RWPE1 (cell line): ENCODE data around the gene ALOX15.

Experiments used
- CTCF ChIA-PET: fragments of 350-600 bp; sonication (Branson Sonifier 250); formaldehyde crosslinking; extraction: SDS; loops from one replicate; lab custom pipeline; 2021; lab: Yijun Ruan, JAX
- POLR2A ChIA-PET: fragments of 400-600 bp; formaldehyde crosslinking; extraction: SDS; loops from one replicate; lab custom pipeline; 2020; ENCODE audit warnings: antibody characterized with exemption; ENCODE audit not compliant: low non-redundant PET; lab: Yijun Ruan, JAX
- DNase-seq: peaks from one replicate; pipeline ENCODE4 v3.0.0; 2012; ENCODE audit warnings: low spot score
- H3K27ac ChIP-seq: fragments of 450-650 bp; 2 replicates; pipeline ENCODE4 v1.5.1; 2017
- TF ChIP-seq, protein P1 (sequence below): fragments of 450-650 bp; conservative IDR thresholded peaks from 2 replicates; pipeline ENCODE4 v1.5.1; 2017; ENCODE audit warnings: low read depth, mild to moderate bottlenecking

The ALOX15 gene

DNA sequence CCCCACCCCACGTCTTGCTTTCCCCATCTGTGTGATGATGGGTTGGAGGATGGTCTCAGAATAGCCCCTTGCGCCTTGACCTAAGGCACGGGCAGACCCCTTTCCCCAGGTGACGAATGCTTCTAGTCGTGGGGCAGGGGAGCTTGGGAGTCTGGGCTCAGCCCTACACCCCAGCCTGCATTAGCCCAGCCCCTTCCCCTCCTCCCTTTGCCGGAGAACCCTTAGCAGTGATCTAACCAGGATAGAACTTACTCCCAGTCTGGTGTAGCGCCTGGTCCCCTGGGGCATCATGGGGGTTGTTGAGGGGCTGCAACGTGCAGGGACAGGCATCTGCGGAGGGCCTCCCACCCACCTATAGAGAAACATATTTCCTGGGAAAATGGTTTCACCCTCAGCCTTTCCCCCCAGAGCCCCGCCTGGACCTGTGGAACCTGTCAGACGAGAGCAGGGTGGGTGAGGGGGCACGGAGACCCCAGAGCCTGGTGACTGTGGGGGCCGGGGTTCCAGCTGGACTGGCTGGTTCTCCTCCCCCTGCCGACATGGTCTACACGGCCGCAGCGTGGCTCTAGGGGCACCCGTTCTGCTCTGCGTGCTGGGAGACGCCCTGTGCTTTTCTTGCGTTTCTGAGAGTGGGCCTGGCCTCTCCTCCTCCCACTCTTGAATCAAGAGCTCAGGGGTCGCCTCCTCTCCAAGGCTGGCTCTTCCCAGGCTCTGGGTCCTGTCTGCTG lies 52.4 kb downstream of the ALOX15 start:
- no peak overlapping the region for H3K27ac ChIP-seq
- DNase-seq = no peak
- ChIA-PET CTCF (interaction anchor here (0.5 to 1.0 kb wide), 3 partner anchors 12 to 976 kb away, joined by 3 to 4 read pairs (median 3); no protein-coding TSS in a partner anchor), POLR2A (no interaction called here)
- TF ChIP-seq, protein P1, sequence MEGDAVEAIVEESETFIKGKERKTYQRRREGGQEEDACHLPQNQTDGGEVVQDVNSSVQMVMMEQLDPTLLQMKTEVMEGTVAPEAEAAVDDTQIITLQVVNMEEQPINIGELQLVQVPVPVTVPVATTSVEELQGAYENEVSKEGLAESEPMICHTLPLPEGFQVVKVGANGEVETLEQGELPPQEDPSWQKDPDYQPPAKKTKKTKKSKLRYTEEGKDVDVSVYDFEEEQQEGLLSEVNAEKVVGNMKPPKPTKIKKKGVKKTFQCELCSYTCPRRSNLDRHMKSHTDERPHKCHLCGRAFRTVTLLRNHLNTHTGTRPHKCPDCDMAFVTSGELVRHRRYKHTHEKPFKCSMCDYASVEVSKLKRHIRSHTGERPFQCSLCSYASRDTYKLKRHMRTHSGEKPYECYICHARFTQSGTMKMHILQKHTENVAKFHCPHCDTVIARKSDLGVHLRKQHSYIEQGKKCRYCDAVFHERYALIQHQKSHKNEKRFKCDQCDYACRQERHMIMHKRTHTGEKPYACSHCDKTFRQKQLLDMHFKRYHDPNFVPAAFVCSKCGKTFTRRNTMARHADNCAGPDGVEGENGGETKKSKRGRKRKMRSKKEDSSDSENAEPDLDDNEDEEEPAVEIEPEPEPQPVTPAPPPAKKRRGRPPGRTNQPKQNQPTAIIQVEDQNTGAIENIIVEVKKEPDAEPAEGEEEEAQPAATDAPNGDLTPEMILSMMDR = no peak

DNA sequence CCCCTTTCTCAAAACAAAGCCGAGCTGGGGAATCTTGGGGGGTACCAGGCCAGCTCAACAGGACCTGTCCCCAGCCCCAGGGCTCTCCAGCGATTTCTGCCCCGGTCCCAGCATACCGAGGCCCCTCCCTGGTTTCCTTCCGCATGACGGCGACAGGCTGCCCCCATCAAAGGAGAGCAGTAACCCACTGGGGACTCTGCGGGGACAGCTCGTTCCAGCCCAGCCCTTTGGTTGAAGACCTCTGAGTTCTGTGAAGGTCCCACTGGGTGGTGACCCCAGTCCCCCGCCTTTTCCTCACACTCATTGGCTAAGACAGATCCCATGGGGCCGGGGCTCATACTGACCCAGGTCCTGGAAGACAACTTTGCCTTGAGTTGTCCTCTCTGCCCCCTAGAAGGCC lies 53.1 kb downstream of the ALOX15 start:
- H3K27ac ChIP-seq = no peak overlapping the region
- DNase-seq = no peak
- POLR2A ChIA-PET = no interaction called here
- CTCF ChIA-PET = interaction anchor here (1.0 kb wide), 1 partner anchor 23 kb away, joined by 4 read pairs; no protein-coding TSS in a partner anchor
- TF ChIP-seq, protein P1 = no peak

DNA sequence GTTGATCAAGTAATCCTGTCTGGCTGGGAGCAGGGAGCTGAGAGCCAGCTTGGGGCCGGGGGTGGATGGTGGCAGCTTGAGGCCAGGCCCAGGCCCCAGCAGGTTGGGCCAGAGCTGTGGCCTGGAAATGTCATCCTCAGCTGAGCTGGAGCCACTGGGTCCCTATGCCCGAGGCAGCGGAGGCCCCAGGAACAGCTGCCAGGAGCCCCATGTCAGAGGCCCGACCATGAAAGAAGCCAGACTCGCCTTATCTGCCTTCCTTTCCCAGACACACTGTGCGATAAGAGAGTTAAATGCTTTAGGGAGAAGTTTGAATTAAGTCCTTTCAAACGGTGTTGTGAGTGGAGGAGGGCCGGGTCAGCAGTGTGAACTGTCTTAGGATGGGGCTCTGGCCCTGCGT lies 53.7 kb downstream of the ALOX15 start:
- ChIA-PET CTCF (interaction anchor here (1.0 kb wide), 1 partner anchor 23 kb away, joined by 4 read pairs; no protein-coding TSS in a partner anchor), POLR2A (interaction anchor here (0.5 kb wide), 3 partner anchors 9 to 1821 kb away, joined by 3 to 10 read pairs (median 9); no protein-coding TSS in a partner anchor)
- no peak overlapping the region for H3K27ac ChIP-seq
- DNase-seq = no peak
- TF ChIP-seq, protein P1 = no peak

DNA sequence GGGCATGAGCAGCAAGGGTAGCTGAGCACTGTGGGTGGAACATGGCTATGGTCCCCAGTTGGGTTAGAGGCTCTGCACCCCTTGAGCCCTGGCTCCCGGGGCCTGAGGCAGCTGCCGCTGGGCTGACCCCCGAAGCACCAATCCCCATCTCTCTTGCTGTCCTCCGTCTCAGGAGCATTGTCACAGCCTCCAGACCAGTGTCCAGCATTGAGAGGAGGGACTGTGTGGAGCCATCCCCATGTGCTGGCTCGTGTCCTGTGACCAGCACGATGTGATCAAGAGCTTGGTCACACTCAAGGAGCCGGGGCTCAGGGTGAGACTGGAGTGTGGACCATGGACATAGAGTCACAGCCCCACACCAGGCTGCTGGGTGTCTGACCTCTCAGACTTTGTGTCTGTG lies 54.3 kb downstream of the ALOX15 start:
- ChIA-PET POLR2A (interaction anchor here (0.5 kb wide), 3 partner anchors 8 to 1820 kb away, joined by 3 to 10 read pairs (median 9); no protein-coding TSS in a partner anchor), CTCF (interaction anchor here (0.5 kb wide), 1 partner anchor 400 kb away, joined by 3 read pairs; no protein-coding TSS in a partner anchor)
- TF ChIP-seq, protein P1 = no peak
- no peak overlapping the region for H3K27ac ChIP-seq
- DNase-seq = no peak

DNA sequence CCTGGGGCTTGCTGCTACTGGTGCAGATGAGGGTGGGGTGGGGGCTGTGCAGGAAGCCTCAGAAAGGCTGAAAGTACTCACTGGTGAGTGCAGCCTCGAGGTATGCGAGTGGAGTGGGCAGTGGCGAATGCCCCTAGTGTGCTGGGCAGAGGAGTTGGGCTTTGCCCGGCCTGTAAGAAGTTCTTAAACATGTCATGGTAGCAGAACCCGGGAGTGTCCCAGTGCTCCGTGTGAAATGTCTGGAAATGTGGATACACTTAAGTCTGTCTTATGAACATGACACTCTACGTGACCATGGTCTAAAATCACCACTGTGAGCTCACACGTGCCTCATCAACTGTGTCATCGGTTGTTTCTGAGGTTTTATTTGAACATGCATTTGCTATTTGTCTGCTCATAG lies 55.4 kb downstream of the ALOX15 start:
- CTCF ChIA-PET = no interaction called here
- H3K27ac ChIP-seq = no peak overlapping the region
- DNase-seq = no peak
- TF ChIP-seq, protein P1 = no peak
- POLR2A ChIA-PET = interaction anchor here (0.5 kb wide), 1 partner anchor 43 kb away, joined by 3 read pairs; no protein-coding TSS in a partner anchor

DNA sequence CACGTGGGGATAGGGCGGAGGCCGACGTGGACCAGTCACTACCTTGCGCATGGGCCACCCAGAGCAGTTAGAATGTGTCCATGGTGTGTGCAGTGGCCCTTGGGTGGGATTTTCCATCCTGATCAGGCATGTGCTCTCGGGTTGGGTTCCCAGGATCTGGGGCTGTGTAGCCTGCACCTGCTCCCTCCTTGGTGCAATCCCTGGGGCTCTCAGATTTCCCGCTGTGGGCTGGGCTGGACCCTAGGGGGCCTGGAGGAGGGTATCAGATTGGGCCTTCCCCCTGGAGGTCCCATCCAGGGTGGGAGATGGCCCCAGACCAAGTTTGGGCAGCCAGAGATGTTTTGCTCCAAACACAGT lies 55.9 kb downstream of the ALOX15 start:
- CTCF ChIA-PET = no interaction called here

More for the DNA sequence above, 55.9 kb downstream of the ALOX15 start:
- POLR2A ChIA-PET = no interaction called here
- DNase-seq = no peak
- TF ChIP-seq, protein P1 = no peak
- H3K27ac ChIP-seq = no peak overlapping the region
